Vagina (tissue), 2 donors: ENCODE results near the gene RPL36.

Experiments used
- POLR2AphosphoS5 ChIP-seq, 2 donors: sonication (generic); formaldehyde crosslinking; IDR thresholded peaks; one replicate each; pipeline ENCODE4 v1.9.0; 2017; ENCODE audit warnings: antibody characterized with exemption in 2 of 2, mild to moderate bottlenecking in 2 of 2, low read depth in 1 of 2; ENCODE audit not compliant: insufficient read depth in 1 of 2
- TF ChIP-seq, protein P1 (sequence below), 3 experiments: fragments of 450-650 bp in 2 of 3; fragments of 200-600 bp in 1 of 3; sonication (generic) in 1 of 3; IDR thresholded peaks; one replicate each; pipeline ENCODE4 v1.5.1; 2017 to 2019; ENCODE audit warnings: antibody characterized with exemption in 3 of 3, mild to moderate bottlenecking in 2 of 3, moderate library complexity in 2 of 3

DNA sequence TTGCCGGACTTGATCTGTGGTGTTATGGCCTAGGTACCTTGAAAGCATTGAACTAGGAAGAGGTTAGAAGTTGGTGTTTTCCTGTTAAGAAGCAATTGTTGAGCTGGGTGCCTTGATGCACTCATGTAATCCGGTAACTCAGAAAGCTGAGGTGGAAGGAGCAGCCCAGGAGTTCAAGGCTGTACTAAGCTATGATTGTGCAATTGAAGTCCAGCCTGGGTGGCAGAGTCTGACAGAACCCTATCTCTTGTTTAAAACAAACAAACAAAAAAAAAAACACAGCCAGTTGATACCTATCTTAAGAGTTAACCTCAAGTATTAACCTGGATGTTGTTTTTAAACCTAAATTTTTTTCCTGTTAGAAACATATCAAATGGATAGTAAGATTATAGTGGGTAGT, 47.9 kb upstream of the RPL36 start:
- TF ChIP-seq, protein P1, sequence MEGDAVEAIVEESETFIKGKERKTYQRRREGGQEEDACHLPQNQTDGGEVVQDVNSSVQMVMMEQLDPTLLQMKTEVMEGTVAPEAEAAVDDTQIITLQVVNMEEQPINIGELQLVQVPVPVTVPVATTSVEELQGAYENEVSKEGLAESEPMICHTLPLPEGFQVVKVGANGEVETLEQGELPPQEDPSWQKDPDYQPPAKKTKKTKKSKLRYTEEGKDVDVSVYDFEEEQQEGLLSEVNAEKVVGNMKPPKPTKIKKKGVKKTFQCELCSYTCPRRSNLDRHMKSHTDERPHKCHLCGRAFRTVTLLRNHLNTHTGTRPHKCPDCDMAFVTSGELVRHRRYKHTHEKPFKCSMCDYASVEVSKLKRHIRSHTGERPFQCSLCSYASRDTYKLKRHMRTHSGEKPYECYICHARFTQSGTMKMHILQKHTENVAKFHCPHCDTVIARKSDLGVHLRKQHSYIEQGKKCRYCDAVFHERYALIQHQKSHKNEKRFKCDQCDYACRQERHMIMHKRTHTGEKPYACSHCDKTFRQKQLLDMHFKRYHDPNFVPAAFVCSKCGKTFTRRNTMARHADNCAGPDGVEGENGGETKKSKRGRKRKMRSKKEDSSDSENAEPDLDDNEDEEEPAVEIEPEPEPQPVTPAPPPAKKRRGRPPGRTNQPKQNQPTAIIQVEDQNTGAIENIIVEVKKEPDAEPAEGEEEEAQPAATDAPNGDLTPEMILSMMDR (IDR thresholded peaks at IDR 0.05), result no peak
- no peak for TF ChIP-seq POLR2AphosphoS5 (IDR thresholded peaks at IDR 0.05; ENCODE audit: insufficient read depth in 1 of 2, low read depth in 1 of 2)
